WTC11 (cell line): ENCODE measurements around the gene HNRNPR.

ENCODE experiments used
- AFF4 ChIP-seq: sonication (generic); formaldehyde crosslinking; IDR thresholded peaks from 2 replicates; pipeline ENCODE4 v1.8.1; 2023; ENCODE audit warnings: mild to moderate bottlenecking, missing genetic modification reagents, borderline replicate concordance
- CBFB ChIP-seq: sonication (generic); formaldehyde crosslinking; IDR thresholded peaks from 2 replicates; pipeline ENCODE4 v1.8.1; 2022; ENCODE audit warnings: mild to moderate bottlenecking, low read depth, missing genetic modification reagents
- CTCF ChIP-seq: fragments of 200-600 bp; IDR thresholded peaks from 2 replicates; pipeline ENCODE4 v1.8.0; 2022; ENCODE audit warnings: antibody characterized with exemption
- ETV6 ChIP-seq: sonication (generic); formaldehyde crosslinking; IDR thresholded peaks from 2 replicates; pipeline ENCODE4 v1.8.1; 2022; ENCODE audit warnings: mild to moderate bottlenecking, missing genetic modification reagents
- GTF2I ChIP-seq: fragments of 250-450 bp; sonication (Bioruptor Pico); conservative IDR thresholded peaks from 2 replicates; pipeline ENCODE4 v1.4.0; 2021; ENCODE audit warnings: mild to moderate bottlenecking
- NFATC4 ChIP-seq: fragments of 250-450 bp; sonication (Bioruptor Pico); IDR thresholded peaks from 2 replicates; pipeline ENCODE4 v1.9.0; 2021; ENCODE audit warnings: mild to moderate bottlenecking
- NFYB ChIP-seq: sonication (generic); formaldehyde crosslinking; conservative IDR thresholded peaks from 2 replicates; pipeline ENCODE4 v1.8.0; 2022; ENCODE audit warnings: low read depth, missing genetic modification reagents
- SMAD4 ChIP-seq: sonication (generic); formaldehyde crosslinking; IDR thresholded peaks from 2 replicates; pipeline ENCODE4 v1.8.0; 2022; ENCODE audit warnings: mild to moderate bottlenecking, missing genetic modification reagents
- ZBTB43 ChIP-seq: sonication (generic); formaldehyde crosslinking; IDR thresholded peaks from 2 replicates; pipeline ENCODE4 v1.8.1; 2023; ENCODE audit warnings: mild to moderate bottlenecking, missing genetic modification reagents
- ZNF263 ChIP-seq: sonication (generic); formaldehyde crosslinking; IDR thresholded peaks from 2 replicates; pipeline ENCODE4 v1.8.1; 2022; ENCODE audit warnings: low read depth, mild to moderate bottlenecking, moderate library complexity, missing genetic modification reagents
- TF ChIP-seq, protein P1 (sequence below): sonication (generic); formaldehyde crosslinking; IDR thresholded peaks from 2 replicates; pipeline ENCODE4 v1.8.0; 2022; ENCODE audit warnings: mild to moderate bottlenecking, missing genetic modification reagents

DNA sequence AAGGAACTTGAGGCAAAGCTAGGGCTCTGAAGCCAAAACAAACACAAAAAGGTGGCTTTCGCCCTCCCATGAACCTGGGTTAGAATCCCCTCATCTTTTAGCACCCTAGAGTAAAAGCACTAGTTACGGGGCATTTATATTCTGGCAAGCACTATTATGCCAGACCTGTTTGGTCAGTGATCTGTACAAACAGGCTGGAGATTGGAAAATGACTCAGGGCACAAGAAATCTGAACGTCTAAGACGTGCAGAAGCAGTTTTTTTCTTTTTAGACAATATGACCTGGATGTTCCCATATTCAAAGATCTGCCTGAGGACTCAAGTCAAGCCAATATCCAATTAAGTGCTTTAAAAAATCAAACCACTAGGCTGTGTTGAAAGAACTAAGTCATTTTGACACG is 22.5 kb upstream of the HNRNPR start:
- TF ChIP-seq NFYB (CRISPR knock-in tag) = no peak
- TF ChIP-seq AFF4 (CRISPR knock-in tag) = no peak
- TF ChIP-seq CTCF = no peak
- TF ChIP-seq GTF2I (CRISPR knock-in tag) = no peak
- TF ChIP-seq ETV6 (CRISPR knock-in tag) = no peak
- TF ChIP-seq CBFB = no peak
- TF ChIP-seq SMAD4 (CRISPR knock-in tag) = no peak
- TF ChIP-seq ZNF263 (CRISPR knock-in tag) = no peak
- no peak for TF ChIP-seq NFATC4 (CRISPR knock-in tag)
- TF ChIP-seq, protein P1, sequence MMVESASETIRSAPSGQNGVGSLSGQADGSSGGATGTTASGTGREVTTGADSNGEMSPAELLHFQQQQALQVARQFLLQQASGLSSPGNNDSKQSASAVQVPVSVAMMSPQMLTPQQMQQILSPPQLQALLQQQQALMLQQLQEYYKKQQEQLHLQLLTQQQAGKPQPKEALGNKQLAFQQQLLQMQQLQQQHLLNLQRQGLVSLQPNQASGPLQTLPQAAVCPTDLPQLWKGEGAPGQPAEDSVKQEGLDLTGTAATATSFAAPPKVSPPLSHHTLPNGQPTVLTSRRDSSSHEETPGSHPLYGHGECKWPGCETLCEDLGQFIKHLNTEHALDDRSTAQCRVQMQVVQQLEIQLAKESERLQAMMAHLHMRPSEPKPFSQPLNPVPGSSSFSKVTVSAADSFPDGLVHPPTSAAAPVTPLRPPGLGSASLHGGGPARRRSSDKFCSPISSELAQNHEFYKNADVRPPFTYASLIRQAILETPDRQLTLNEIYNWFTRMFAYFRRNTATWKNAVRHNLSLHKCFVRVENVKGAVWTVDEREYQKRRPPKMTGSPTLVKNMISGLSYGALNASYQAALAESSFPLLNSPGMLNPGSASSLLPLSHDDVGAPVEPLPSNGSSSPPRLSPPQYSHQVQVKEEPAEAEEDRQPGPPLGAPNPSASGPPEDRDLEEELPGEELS (CRISPR knock-in tag) = no peak
- no peak for TF ChIP-seq ZBTB43 (CRISPR knock-in tag)
